CD4-positive, alpha-beta T cell treated with Interleukin-12 subunit alpha and Interleukin-12 subunit beta, for 1 hour (primary cell): Measurements from ENCODE around the gene PITPNC1.

Experiments
- DNase-seq: peaks from one replicate; pipeline ENCODE4 v3.0.0-alpha.2; 2020

Gene PITPNC1

DNA sequence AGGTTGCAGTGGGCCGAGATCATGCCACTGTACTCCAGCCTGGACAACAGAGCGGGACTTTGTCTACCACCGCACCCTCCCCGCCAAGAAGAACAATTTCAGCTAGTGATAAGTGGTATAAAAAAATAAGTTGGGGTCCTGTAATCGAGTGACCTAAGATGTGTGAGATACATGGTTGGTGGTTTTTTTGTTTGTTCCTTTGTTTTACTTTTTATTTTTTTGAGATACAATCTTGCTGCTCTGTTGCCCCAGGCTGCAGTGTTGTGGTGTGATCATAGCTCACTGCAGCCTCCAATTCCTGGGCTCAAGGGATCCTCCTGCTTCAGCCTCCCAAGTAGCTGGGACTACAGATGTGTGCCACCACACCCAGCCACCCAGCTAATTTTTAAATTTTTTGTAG is 58.7 kb downstream of the PITPNC1 start:
- DNase-seq = peak; percentile 44

GRCh38 chr17:67436233-67436632 is 59.2 kb downstream of the PITPNC1 start:
- no peak for DNase-seq

DNA sequence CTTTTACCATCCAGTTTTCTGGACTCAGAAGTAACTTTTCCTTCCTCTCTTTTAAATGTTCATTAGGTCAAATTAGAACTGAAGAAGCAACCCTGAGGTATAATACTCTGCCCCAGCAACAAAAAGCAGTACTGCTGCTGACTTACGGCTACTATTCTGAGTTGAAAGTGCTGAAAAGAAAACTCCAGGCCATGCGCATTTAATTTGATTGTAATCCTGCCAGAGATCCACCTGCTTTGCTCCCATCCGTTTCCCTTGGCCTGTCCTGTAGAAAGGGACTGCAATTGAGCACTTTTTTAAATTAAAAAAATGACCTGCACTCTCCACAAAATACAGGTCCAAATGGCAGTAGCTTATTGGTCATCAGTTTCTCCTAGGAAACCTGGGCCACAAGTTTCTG is 61.6 kb downstream of the PITPNC1 start:
- DNase-seq = no peak

DNA sequence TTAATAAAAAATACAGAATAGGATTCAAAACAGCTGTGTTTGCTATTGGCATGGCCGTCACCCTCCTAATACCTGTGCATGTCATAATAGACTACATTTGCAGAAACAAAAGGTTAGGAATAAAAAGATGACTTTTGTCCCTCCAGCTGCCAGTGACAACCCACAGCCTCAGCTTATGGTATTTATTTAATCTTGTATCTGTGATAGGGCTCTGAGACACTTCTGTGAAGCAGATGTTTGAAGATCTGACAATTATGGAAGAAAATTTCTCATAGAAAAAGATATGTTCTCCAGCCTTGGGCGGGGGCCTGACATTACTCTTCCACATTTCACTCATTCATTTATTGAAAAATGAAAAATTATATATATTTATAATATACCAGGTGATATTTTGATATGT is 62.2 kb downstream of the PITPNC1 start:
- no peak for DNase-seq

DNA sequence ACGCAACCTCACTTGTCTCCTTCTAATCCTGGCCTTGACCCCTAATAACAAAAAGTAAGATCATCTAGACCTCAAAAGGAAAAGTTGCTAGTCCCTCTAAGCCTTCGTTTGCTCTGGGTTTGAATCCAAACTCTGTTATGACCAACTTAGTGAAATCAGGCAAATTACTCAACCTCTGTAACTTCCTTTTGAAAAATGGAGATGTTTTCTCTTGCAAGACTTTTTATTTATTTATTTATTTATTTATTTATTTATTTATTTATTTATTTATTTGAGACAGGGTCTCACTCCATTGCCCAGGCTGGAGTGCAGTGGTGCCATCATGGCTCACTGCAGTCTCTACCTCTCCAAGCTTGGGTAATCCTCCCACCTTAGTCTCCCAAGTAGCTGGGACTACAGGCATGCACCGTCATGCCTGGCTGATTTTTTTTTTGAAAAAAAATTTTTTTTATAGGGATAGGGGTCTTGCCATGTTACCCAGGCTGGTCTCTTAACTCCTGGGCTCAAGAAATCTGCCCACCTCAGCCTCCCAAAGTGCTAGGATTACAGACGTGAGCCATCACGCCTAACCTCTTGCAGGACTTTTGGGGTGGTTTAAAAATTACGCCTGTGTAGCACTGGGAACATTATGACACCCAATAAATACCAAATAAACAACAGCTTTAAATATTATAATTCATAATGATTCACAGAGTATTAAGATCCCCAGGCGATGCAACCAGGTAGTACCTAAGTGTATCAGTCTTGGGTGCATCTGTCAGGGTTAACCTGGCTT is 63.4 kb downstream of the PITPNC1 start:
- DNase-seq = no peak

DNA sequence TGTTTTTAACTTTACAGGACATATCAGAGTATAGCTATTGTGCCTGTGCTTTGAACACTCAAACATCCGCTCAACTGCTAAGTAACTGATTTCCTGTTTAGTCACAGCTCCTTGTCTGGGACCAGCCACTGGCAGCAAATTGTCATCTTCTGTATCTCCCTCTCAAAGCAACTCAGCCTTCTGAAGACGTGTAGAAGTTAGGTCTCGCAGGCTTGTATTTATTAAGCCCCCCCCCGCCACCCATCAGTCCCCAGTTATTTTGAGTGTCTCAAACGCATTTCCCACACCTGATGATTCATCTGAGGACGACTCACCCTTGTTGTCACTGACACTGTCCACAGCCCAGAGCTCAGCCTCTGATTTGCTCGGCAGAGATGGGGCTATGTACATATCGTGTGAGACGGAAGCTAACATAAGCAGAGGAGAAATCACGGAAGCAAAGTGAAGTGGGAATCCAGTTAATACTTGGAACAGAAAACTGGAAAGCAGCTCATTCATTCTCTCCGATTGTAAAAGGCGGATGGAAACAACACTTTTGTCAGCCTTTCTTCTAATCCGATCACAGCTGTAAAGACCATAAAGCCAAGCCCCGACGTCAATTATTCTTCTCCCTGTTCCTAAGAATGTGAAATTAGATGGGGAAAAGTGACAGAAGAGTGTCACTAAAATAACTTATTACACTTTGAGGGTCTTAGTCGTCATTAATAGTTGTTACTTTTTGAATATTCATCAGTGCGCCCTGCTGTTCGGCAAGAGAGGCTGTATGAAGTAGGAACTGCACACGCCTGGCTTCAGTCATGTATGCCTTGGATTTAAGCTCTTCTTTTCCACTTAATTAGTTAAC is 64.2 kb downstream of the PITPNC1 start:
- DNase-seq = peak; percentile 89

GRCh38 chr17:67441896-67442219 is 64.8 kb downstream of the PITPNC1 start:
- no peak for DNase-seq

DNA sequence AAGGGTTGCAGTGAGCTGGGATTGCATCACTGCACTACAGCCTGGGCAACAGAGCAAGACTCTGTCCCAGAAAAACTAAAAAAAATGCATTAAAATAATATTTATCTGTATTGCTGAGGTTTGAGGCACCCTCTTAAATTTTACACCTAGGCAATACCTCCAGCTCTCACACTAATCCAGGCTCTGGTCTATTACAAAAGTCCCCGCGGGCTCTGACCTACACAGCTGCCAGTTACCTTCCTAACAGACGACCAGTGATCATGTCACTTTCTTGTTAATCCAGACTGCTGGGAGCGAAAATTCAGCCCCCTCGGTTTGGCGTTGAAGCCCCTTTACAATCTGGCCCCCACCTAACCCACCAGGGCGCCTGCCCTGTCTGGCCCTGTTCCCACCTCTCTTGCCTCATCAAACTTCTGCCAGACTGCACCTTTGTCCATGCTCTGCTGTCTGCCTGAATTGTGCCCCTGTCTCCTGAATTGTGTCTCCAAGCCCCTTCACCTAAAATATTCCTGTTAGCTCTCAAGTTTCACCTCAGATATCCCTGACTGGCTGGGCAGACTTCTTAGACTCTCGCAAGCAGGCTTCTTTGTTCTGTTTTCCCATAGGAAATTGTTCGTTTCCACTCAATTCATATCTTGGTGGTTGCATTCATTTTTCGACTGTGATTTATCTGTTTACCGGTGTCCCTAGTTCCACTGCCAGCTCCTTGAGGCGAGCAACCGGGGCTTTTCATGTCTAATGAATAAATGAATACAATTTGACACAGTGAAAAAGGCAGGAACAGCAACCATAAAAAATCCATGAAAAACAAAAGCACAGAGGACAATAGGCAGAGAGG is 65.9 kb downstream of the PITPNC1 start:
- no peak for DNase-seq

DNA sequence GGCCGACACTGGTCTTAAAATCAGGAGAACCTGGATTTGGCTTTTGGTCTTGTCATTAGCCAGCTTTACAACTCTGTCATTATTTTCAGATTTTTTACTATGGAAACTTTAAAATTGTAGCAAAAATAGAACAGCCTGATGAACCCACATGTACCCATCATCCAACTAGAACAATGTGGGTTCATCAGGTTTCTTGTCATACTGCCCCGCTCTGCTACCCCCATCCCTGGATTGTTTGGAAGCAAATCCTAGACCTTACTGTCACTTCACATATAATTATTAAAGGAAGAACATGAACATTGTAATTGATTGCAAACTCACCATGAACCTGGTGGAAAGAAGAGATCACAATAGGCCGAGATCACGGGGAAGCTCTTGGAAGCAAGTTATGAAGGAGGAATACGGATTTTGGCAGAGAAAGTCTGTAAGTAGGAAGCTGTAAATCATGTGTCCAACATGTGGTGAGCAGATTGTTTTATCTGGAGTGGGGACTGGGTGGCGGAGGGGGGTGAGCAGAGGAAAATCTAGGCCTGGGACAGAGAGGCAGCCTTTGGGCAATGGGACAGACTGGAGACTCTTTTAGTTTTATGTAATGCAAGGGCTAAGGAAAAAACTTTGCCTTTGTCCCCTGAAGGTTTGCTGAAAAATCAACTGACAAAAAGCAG is 67.0 kb downstream of the PITPNC1 start:
- no peak for DNase-seq

DNA sequence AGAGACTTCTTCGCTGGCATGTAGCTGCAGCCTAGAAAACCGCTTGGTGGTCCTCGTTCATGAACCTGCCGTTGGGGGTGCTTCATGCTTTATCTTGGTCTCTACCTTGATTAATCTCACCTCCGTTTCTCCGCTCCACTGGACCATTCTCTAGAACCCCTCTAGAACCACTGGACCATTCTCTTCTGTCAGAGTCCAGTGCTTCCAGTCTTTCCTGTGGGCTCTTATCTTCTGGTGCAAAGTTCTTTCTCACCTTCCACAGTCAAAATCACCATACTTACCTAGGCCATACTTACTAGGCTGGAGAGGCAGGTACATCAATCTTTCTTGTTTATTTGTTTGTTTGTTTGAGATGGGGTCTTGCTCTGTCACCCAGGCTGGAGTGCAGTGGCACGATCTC is 71.4 kb downstream of the PITPNC1 start:
- no peak for DNase-seq

DNA sequence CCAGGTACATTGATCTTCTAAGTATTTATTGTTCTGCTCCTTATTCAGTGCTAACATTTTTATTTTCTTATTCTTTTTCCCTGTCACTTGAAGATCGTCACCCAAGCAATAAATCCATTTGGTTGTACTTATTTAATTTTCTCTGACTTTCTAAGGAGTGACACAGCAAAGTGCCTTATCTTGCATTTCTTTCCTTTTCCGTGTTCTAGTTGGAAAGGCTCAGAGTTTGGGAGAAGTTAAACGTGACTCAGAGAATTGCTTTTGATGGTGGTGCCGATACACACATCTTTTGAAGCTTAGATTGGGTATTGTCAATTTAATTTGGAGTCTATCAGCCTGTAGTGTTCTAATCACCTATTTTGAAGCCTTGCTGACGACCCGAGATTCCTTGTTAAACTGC is 72.0 kb downstream of the PITPNC1 start:
- no peak for DNase-seq

- peak; percentile 42 for DNase-seq
Measured at GRCh38 chr17:67449845-67450755, 73.0 kb downstream of the PITPNC1 start.

DNA sequence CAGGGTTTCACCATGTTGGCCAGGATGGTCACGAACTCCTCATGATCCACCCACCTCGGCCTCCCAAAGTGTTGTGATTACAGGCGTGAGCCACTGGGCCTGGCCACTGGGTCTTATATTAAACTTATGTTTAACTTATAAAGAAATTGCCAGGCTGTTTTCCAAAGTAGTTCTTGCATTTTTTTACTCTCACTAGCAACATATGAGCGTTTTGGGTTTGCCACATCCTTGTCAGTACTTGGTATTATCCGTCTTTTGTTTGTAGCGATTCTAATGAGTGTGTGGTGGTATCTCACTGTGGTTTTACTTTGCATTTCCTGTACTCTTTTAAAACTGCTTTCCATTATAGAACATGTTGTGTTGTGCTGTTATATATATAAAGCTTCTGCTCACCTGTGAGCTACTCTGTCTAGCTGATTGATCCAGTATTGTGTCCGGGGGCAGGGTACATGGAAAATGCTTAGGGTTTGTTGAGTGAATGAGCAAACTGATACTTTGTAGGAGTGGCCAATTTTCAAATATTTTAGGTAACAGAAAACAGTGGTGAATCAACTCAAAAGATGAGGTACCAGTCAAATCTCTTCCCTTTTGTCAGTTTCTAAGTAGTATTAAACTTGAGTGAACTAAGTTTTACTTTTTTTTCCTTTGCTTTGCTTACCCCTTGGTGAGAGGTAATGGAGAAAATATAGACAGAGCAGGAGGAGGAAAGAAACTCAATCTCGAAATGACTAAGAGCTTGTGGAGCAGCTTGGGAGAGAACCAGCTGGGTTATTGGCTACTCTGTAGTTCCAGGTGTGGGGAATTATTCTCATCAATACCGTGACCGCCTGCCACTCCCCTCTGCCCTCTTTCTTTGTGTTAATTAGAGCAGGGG is 75.8 kb downstream of the PITPNC1 start:
- peak; percentile 72 for DNase-seq

GRCh38 chr17:67456103-67456502 is 79.0 kb downstream of the PITPNC1 start:
- no peak for DNase-seq

DNA sequence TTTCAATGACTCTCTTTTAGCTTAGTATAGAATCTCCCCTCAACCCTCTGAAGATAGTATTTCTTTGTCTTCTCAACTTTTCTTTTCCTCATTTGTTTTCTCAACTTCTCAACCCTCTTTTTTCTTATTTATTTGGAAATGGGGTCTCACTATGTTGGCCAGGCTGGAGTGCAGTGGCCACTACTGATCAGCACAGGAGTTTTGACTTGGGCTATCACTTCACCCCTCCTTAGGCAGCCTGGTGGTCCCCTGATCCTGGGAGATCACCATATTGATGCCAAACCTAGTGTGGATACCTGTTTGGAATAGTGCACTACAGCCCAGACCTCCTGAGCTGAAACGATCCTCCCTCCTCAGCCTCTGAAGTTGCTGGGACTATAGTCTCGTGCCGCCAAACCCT is 79.8 kb downstream of the PITPNC1 start:
- no peak for DNase-seq

- no peak for DNase-seq
Measured at GRCh38 chr17:67458203-67458602, 81.1 kb downstream of the PITPNC1 start.

DNA sequence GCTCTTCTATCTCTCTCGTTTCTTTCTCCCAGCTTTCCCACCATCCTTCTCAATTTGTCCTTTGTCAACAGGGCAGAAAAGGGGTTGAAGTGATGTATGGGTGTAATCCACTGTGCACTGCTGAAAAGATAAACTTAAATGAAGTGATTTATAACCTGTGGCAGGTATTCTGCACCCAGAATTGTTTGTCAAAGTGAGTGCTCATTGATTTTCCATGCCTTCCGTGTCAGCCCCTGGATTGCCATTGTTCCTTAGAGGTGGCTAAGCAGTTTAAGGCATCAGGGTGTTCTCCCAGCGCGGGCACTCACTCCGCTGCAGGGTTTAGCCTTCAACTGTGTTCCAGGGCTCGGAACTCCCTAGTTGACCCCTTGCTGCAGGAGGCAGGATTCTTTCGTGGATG is 82.9 kb downstream of the PITPNC1 start:
- no peak for DNase-seq

DNA sequence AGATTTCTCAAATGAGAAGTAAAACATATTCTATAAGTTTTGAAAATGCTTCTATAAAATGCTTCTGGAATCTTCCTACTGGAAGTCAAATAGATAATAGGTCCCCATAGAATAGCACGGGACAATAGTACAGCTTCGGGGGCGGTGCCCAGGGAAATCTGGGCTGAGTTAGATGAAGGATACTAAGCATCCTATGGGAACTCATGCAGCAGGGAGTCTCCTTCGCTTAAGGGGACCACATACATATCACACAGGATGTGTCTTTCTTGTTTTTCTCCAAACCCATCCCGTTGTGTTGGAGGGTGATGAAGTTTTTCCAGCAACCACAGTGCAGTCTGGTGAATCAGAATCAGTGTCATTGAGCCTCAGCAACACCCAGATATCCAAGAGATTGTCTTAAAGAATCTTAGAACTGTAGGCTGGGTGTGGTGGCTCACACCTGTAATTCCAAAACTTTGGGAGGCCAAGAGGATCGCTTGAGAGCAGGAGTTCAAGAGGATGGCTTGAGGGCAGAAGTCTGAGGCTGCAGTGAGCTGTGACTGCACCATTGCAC is 84.2 kb downstream of the PITPNC1 start:
- no peak for DNase-seq

- no peak for DNase-seq
Measured at GRCh38 chr17:67461876-67462275, 84.8 kb downstream of the PITPNC1 start.

- DNase-seq = no peak
Measured at GRCh38 chr17:67466251-67466796, 89.2 kb downstream of the PITPNC1 start.
